GM21619 (cell line): Measurements from ENCODE around the gene KRTAP5-3.

ENCODE experiments used
- ATAC-seq: cut with Tn5 transposase; IDR thresholded peaks from one replicate; pipeline ENCODE4 v1.9.1; 2021; ENCODE audit not compliant: unreplicated experiment

KRTAP5-3 gene

GRCh38 chr11:1566381-1567051 lies 41.7 kb downstream of the KRTAP5-3 start:
- ATAC-seq = no peak

GRCh38 chr11:1565904-1566247 lies 42.4 kb downstream of the KRTAP5-3 start:
- ATAC-seq = no peak

- no peak for ATAC-seq
These were observed 42.9 kb downstream of the KRTAP5-3 start for GRCh38 chr11:1565173-1565903.

GRCh38 chr11:1564535-1565172 lies 43.6 kb downstream of the KRTAP5-3 start:
- ATAC-seq = no peak

GRCh38 chr11:1563697-1564534 lies 44.3 kb downstream of the KRTAP5-3 start:
- ATAC-seq = no peak

GRCh38 chr11:1563149-1563638 lies 45.1 kb downstream of the KRTAP5-3 start:
- no peak for ATAC-seq

- ATAC-seq = no peak
These were observed 45.7 kb downstream of the KRTAP5-3 start for GRCh38 chr11:1562469-1563148.

- no peak for ATAC-seq
These were observed 46.3 kb downstream of the KRTAP5-3 start for GRCh38 chr11:1561955-1562354.

- no peak for ATAC-seq
These were observed 47.0 kb downstream of the KRTAP5-3 start for GRCh38 chr11:1561266-1561665.

- ATAC-seq = no peak
These were observed 47.5 kb downstream of the KRTAP5-3 start for GRCh38 chr11:1560649-1561251.

- no peak for ATAC-seq
These were observed 48.1 kb downstream of the KRTAP5-3 start for GRCh38 chr11:1560002-1560648.

- ATAC-seq = no peak
These were observed 48.9 kb downstream of the KRTAP5-3 start for GRCh38 chr11:1559111-1559951.

GRCh38 chr11:1558775-1559110 lies 49.5 kb downstream of the KRTAP5-3 start:
- no peak for ATAC-seq

GRCh38 chr11:1557904-1558774 lies 50.1 kb downstream of the KRTAP5-3 start:
- ATAC-seq = no peak
